Brain pericyte (primary cell): ENCODE data around the gene HJV.
A peak's percentile ranks its signal among the peaks of the same experiment; 100 is the strongest.

Experiments used
- DNase-seq: peaks from one replicate; pipeline ENCODE4 v3.0.0-alpha.2; 2012; ENCODE audit warnings: low read depth, low spot score

HJV gene

DNA sequence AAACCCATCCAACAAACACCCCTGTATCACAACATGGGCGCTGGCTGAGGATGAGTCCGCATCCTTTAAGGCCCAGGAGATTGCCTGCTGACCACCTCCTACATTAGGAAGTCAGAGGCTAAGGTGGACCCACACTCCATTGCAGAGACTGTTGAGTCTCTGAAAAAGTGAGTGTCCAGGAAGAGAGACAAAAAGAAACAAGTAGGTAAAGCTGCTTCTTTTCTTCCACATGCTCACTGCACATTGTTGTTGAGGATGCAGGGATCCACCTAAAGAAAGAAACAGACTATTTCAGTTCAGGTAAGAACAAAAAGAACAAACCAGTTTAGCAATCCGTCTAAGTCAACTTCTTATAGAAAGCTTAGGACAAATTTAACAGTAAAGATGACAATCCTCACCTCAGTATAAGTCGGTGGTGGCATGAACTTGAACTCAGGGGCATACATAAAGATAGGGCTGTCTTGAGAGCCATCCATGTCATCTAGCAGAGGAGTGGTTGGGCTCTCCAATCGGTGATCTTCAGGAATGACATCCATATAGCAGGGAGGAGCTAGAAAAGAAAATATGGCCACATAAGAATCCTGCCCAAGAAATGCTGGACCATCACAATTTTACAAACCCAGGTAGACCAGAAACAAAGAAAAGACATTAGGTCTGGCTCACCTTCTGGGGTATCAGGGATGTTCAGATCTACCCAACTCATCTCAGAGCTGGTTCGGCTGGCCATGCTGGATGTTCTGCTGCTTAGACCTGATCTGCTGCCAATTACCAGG lies 27.7 kb downstream of the HJV start:
- no peak for DNase-seq

DNA sequence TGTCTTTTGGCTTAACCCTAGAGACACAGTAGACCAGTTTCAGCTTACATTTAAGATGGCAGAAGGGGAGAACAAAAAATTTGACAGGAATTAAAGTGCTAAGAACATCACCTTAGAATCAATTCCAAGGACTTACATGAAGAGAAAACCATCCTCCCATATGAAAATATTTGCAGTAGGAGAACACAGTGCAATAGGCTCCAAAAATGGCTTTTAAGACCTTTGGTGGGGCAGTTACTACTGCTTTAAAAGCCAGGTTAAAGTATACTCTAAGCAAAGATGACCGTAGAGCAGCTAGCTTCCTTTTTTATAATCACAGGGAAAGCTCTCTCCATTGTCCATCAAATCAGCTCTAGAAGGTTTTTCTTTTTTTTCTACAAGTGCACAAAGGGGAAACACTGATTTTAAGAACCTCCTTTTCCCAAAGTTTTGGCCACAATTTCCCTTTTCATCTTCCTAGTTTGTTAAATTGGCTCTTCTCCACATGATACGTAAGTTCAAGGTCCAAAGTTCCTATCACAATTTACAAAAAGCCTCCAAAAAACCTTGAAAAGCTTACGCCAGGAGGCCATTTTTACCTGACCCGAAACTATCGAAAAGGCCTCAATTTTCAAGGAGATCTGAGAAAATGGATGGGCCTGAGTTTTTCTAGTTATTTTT lies 28.4 kb downstream of the HJV start:
- DNase-seq, result no peak

DNA sequence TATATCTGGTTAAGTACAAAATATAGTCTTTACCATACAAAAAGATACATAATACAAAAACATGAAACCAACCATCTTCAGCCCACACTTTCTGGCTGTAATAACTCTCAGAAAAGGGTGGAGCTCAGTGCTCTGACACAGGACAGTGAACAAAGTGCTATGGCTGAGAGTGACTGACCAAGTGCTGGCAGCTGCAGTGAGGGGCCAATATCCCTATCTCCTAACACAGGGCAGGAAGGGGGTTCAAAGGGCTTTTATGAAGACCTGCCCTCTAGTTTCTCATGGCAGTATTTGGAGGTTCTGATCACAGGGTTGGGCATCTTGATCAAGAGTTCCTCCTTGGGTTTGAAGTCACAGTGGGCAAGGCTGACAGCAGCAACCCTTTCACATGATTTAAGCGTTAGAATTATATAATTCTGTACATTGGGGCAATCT lies 29.0 kb downstream of the HJV start:
- no peak for DNase-seq

DNA sequence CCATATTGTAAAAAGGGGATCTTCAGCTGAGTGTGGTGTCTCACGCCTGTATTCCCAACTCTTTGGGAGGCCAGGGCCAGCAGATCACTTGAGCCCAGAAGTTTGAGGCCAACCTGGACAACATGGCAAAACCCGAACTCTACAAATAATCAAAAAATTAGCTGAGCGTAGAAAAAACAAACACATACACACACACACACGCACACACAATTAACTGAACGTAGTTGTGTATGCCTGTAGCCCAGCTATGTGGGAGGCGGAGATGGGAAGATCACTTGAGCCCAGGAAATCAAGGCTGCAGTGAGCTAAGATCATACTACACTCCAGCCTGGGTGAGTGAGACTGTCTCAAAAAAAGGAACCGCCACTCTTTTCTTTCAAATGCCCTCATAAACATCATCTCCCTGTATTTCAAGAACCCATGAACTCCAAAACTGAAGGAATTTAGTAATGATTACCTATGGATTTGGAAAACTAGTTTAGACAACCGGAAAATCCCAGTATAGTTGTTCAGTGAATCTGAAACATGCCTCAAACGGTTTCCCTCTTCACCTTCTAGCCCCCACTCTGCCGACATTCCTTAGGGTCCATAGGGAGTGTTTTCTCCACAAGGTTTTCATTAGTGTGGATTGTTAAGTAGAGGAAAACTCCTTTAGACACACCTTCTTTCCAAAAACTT lies 29.7 kb downstream of the HJV start:
- DNase-seq, result no peak

DNA sequence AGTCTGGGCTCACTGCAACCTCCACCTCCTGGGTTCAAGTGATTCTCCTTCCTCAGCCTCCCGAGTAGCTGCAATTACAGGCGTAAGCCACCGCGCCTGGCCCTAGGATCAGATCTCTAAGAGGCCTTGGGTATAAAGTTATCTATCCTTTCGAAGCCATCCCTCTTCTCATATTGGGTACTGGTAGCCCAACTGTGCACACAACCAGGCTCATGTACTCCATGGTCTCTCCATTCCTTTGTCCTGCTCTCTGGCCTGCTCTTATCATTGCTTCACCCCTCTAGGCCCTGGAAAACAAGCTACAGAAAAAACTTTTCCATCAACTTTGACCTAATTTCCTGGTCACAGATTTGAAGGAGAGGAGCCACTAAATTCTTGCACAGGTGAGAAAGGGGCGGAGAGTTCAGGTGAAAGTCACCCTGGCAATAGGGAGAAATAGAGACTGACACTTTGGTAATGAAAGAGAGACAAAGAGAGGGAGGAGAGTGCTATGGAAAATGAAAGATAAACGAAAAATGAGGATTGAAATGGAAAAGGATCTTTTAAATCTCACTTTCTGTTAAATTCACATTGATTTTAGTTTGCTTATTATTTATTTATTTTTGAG lies 31.2 kb downstream of the HJV start:
- no peak for DNase-seq

DNA sequence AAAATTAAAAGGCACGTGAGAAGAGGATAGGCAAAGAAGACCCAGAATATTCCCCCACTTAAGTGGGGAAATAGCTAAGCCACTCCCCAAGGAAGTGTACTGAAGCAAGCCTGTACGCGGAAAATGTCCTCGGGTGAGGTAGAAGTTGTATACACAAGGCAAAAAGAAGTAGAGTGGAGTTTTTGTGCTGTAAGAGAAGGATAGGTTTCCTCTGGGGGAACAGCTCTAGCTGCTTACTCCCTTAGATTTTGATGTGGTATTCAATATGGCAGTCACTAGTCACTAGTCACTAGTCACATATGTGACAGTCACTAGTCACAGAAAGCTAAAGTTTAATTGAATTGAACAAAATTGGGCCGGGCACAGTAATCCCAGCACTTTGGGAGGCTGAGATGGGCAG lies 32.8 kb downstream of the HJV start:
- no peak for DNase-seq

DNA sequence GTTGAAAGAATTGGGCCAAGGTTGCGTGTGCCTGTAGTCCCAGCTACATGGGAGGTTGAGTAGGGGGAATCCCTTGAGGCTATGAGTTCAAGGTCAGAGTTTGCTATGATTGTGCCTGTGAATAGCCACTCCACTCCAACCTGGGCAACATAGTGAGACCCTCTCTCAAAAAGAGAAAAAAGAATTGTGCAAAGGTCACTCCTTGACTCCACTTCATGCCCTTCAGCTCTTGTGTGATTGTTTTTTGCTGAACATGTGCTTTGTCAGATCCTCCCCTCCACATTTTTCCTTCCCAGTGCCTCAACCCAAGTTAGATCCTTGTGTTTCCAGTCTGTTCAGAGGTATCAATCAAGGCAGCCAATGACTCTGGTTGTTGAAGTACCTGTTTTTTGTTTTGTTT lies 33.6 kb downstream of the HJV start:
- no peak for DNase-seq

DNA sequence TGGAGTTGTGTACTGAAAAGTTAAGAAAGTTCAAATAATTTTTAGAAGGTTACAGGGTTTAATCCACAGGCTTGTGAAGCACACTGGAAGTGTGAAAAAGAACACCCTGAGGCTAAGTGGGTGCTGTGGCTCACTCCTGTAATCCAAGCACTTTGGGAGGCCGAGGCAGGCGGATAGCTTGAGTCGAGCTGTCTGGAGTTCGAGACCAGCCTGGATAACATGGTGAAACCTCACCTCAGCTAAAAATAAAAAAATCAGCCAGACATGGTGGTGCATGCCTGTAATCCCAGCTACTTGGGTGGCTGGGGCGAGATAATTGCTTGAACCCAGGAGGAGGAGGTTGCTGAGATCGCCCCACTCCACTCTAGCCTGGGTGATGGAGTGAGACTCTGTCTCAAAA lies 35.0 kb downstream of the HJV start:
- DNase-seq, result no peak

DNA sequence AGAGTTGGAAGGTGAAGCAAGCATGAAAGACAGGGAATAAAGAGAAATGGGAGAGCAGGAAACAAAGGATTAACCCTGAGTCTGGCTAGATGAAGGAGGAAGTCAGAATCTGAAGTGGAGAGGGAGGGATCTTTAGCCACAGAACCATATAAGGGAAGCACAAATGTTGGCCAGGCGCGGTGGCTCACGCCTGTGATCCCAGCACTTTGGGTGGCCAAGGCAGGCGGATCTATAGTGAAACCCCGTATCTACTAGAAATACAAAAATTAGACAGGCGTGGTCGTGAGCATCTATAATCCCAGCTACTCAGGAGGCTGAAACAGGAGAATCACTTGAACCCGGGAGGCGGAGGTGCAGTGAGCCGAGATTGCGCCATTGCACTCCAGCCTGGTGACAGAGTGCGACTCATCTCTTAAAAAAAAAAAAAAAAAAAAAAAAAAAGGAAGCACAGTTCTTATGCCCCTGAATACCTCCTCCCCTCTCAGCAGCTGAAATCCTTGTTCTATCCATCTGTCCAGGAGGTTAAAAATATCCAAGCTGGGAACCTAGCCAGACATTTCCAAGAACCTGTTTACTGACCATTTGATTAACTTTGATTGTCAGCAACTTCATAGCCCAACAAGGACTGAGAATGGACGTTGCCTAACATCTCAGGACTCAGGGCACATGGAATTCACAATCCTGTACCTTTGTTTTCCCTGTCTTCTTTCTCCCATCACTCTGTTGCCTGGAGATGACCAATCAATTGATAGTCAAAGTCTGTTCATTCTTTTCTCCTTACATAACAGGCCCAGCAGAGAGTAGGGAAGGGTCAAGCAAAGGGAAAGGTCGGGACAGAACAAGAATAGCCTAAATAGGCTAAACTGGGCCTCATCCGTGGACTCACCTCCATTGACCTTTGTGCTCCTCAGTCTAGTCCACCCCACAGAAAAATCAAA lies 35.8 kb downstream of the HJV start:
- no peak for DNase-seq

DNA sequence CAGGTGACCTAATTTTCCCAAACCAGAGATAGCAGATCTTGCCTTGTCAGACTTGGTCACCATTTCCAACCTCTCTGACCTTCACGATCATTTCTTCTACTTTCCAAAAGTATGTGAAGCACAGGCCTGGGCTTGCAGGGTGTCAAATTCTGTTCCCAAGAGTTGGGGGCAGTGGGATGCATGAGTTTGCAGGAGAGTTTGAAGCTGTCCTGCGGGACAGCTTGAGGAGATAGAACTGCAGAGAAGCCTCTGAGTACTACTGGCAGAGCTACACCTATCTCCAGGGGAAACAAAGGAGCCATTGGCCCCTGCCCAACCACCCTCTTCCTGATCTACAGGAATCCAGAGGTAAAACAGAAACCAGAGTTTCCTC lies 36.4 kb downstream of the HJV start:
- no peak for DNase-seq

DNA sequence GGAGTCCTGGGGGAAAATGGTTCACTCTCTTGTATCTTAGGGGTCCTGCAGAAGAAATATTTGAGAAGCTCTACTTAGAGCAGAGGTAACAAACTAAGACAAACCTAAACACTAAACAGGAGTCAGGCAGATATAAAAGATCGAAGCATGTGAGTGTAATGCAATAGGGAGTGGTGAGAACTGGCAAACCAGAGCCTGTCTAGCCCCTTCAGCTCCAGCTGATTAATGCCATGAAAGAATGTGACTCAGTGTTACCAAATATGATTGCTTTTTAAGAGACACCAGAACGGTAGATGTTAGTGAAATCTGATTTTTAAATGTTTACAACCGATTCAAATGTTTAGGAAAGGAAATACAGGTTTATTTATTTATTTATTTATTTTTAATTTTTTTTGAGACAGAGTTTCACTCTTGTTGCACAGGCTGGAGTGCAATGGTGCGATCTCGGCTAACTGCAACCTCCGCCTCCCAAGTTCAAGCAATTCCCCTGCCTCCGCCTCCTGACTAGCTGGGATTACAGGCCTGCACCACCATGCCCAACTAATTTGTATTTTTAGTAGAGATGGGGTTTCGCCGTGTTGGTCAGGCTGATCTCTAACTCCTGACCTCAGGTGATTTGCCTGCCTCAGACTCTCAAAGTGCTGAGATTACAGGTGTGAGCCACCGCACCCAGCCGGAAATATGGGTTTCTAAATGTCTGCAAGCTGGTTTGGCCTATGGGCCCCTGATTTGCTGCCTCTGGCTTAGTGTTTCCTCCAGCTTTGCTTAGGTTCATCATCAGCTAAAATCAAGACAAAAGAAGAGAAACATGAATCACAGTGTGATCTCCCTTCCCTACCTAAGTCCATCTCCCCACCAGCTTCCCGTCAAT lies 37.3 kb downstream of the HJV start:
- no peak for DNase-seq

DNA sequence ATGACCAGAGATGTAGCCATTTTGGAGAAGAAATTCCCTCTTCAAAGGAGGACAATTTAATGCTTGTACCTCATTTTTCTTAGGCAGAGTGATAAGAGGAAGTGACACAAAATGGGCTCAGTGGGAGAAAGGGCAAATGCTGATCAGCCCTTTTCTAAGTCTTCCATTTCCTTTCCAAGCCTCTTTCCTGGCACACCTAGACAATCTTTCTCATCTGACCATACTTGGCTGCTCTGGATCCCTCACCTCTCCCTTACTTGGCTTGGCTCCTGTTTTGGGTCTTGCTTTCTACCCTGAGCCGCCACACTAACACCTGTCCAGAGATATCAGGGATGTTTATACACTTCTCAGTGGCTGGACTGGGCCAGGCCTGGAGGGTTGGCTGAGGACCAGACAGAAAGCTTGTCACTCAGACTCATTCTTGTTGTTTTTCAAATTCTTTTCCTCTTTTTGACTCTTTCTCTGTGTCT lies 38.3 kb downstream of the HJV start:
- no peak for DNase-seq

DNA sequence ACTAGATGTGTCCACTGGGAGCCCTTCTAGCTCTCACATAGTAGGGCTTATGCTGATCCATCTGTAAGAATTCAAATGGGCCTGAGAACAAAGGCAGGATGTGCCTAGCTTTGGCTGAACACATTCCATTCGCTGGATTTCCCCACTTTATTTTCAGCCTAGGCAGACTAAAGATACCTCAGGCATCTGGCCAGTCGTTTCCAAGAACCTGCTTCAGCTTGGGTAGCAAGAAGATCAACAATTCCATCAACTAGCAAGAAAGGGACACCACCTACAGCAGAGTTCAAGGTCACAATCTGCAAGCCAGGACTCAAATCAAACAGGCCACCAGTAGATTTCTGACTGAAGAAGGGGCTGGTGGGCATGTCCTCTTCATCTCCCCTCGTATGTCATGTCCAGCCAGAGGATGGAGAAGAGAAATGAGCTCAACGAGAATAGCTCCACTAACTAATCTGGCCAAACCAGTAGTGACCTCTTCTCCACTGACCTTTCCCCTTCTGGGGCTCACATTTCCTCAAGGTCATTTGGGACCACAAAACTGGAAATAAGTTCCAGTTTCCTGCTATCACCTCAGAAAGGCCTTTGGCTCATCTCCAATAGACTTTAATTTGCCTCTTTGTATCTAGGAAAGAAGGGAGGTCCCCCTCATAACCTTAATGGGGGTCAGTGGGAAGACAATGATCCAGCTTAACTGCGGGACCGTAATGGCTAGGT lies 39.4 kb downstream of the HJV start:
- DNase-seq, result no peak

DNA sequence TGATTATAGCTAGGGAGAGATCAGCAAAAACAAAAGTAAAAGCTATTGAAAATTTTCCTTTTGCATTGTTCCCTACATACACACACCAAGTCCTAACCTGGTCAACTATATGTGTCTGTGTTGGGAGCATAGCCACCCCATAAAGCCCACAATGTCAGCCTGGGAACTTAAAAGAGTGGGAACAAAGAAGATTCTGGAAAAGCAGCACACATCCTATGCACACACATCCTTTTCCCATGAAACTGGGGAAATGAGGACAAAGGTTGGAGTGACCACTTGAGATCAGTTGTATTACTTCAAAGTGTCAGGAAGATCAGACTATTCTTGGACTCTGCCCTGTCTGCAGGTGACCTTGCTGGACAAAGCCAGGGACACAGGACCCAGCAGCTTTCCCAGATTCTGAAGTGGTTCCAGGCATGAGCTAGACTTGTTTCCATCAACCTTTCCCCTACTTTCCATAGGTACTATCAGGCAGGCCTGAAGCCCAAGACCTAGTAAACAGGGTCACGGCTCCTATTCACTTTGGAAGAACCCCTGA lies 41.0 kb downstream of the HJV start:
- no peak for DNase-seq

DNA sequence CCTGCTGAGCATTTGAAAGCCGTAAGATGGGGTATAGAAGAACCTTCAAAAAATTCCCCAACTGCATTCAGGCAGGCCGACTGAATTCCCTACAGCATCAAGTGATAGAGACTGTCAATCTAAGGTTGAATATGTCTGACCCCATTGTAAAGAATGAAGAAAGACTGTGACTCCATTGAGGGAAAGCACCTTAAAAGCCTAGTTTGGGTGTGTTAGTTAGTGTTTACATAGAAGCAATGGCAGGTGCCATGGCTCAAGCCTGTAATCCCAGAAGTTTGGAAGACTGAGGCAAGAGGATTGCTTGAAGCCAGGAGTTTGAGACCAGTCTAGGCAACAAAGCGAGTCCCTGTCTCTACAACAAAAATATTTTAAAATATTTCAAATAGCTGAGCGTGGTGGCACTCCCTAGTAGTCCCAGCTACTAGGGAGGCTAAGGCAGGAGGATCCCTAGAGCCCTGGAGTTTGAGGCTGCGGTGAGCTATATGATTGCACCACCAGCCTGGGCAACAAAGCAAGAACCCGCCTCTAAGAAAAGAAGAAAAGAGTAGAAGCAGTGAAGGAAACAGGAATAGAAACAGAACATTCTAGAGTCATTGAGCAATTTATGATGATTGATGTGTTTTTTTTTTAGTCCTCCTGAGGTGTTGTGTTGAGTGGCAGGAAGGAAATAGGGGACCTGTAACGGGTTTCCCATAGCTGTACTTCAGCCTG lies 41.6 kb downstream of the HJV start:
- DNase-seq, result no peak

DNA sequence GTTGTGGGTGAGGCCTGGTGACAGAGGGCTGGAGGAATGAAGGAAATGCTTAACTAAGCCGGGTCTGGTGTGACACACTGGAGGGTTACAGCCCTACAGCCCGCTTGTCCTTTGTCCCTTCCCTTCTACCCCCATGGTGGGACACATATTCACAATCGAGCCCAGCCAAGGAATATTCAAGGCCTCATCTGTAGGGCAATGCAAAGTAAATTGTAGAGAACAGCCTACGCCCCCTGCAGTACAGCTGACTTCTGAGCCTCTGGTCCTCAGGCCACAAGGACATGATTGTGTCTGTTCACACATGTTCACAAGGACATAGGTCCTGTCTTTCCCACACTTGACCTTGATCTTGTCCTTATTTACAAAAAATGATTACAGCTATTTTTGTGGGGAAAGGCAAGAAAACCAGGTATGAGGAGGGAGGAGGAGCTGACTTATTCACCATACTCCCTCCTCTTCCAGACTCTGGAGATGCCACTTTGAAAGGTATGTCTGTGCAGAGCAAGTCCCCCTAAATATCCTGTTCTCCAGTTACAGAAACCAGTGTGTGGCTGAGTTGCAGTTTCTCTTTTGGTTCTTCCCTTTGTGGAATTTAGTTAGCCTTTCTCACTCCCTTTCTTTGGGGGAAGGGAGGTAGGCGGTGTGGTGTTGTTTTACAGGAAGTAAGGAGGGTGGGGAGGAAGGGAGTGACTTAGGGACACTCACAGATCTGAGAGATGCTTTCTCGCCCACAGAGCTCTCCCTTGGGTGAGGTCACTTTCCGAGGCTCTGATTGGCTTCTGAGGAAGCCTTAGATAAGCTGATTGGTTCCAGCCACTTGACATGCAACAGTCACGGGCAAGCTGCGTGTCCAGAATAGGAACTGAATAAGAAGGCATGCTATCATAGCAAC lies 42.4 kb downstream of the HJV start:
- peak; percentile 99 for DNase-seq

DNA sequence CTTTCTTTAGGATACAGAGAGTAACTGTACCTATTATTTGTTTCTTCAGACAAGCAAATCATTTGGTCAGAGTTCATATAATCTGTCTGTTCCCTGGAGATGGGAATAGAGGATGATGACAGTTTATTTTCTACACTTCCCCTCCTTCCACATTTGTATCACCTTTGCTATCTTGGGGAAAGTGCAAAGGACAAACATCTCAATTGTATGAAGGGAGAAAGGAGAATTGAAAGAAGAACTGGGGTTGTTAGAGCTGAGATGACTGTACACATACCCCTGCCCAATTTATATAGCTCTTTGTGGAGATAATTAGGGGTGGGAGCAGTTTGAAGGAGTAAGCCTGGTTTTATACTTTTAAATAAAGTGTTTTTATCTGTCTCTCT lies 43.1 kb downstream of the HJV start:
- no peak for DNase-seq
